ENCODE data around the gene AP1M2. TPM values are rescaled to one million over a fixed set of nuclear protein-coding genes. Genes with fewer than 3 reads are reported as not detected.

AP1M2 gene
- total and polyA plus RNA-seq, 2 donors (not counting 3 experiments of a cell fraction or from before 2014, with no cell fraction given), result 0.19 TPM; not detected in 1

GRCh38 chr19:10615429-10616023, 28.4 kb upstream of the AP1M2 start:
- Histone ChIP-seq H3K27me3 (ENCODE audit: control insufficient read depth in 2 of 2, insufficient read depth in 2 of 2, low read length in 2 of 2) (no peaks in the 10 kb centered on the region), H3K9me1 (replicated peaks; ENCODE audit: control insufficient read depth, extremely low read depth, insufficient read depth, low read length) (no peaks in the 10 kb centered on the region), H3K4me2 (ENCODE audit: insufficient read depth, low read length) (no peak overlapping the region), H3K4me1 (ENCODE audit: control insufficient read depth, extremely low read depth, insufficient read depth, low read length) (no peaks in the 10 kb centered on the region), H3K27ac (ENCODE audit: insufficient read depth, low read depth, low read length) (no peak overlapping the region), H2AFZ (ENCODE audit: low read depth, low read length) (no peak overlapping the region), H3K9ac (replicated peaks; ENCODE audit: extremely low read depth, insufficient read depth, low read length) (no peak overlapping the region), H3K79me2 (ENCODE audit: control insufficient read depth, insufficient read depth, low read length) (no peaks in the 10 kb centered on the region), H4K20me1 (replicated peaks; ENCODE audit: control insufficient read depth, extremely low read depth, insufficient read depth, low read length) (no peaks in the 10 kb centered on the region), H3K9me3 (replicated peaks; ENCODE audit: control insufficient read depth, insufficient read depth, low read length) (no peaks in the 10 kb centered on the region), H3K4me3 (replicated peaks in 1 of 3; ENCODE audit: insufficient read depth in 1 of 3, low read depth in 1 of 3, low read length in 3 of 3) (no peak overlapping the region), H3K36me3 (ENCODE audit: control insufficient read depth in 2 of 2, extremely low read depth in 1 of 2, insufficient read depth in 2 of 2, low read length in 2 of 2) (no peaks in the 10 kb centered on the region)
- DNase-seq (ENCODE audit: low read depth, low spot score) (no peak), FAIRE-seq (no peak)
- no TSS peak for BruUV-seq (replicated peaks)
- TF ChIP-seq GATA2 (IDR thresholded peaks at IDR 0.05; ENCODE audit: insufficient read depth, insufficient read length, low read depth, low read length), result no peak
- ChIA-PET POLR2A (no interaction called here), CTCF (interaction anchor here (1.6 kb wide), 1 partner anchor 13 kb away, joined by 3 read pairs; no protein-coding TSS in a partner anchor)
- dilution Hi-C loops (cut with MboI; ENCODE audit: extremely low pct_ligation_motif_present, low sequenced_read_pairs), result no loop called here
- intact Hi-C loops (cut with micrococcal nuclease), result no loop called here

DNA sequence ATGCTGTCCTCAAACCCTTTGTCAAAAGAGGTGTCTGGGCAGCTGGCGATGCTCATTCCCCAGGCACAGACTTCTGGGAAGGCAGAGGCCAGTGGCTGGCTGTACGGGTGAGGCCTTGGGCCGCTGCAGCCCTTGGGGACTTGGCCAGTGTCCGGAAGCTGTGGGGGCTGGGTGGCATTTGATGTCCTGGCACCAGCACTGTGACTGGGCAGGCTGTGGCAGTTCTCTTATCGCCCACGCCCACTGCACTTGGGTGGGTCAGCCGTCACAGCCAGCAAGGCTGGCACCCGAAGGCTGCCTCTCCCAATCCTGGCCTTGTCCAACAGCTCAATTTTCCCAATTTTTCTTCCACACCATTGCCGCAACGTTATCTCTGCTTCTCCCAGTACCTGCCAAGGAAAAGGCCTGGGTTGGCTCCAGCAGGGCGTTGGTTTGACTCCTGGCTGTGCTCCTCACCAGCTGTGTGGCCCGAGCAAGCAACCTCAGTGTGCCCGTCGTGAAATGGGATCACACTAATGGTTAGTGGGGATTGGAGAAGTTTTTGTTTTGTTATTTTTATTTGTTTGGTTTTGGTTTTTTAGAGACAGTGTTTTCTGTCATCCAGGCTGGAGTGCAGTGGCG, 25.5 kb upstream of the AP1M2 start:
- Histone ChIP-seq H3K4me2 (ENCODE audit: insufficient read depth, low read length) (no peak overlapping the region), H3K27ac (ENCODE audit: insufficient read depth, low read depth, low read length) (no peak overlapping the region), H3K79me2 (ENCODE audit: control insufficient read depth, insufficient read depth, low read length) (no peaks in the 10 kb centered on the region), H3K9me3 (replicated peaks; ENCODE audit: control insufficient read depth, insufficient read depth, low read length) (no peaks in the 10 kb centered on the region), H3K9ac (replicated peaks; ENCODE audit: extremely low read depth, insufficient read depth, low read length) (no peak overlapping the region), H3K4me1 (ENCODE audit: control insufficient read depth, extremely low read depth, insufficient read depth, low read length) (no peaks in the 10 kb centered on the region), H3K27me3 (ENCODE audit: control insufficient read depth in 2 of 2, insufficient read depth in 2 of 2, low read length in 2 of 2) (no peaks in the 10 kb centered on the region), H4K20me1 (replicated peaks; ENCODE audit: control insufficient read depth, extremely low read depth, insufficient read depth, low read length) (no peaks in the 10 kb centered on the region), H3K9me1 (replicated peaks; ENCODE audit: control insufficient read depth, extremely low read depth, insufficient read depth, low read length) (no peaks in the 10 kb centered on the region), H3K4me3 (replicated peaks in 1 of 3; ENCODE audit: insufficient read depth in 1 of 3, low read depth in 1 of 3, low read length in 3 of 3) (no peak overlapping the region), H2AFZ (ENCODE audit: low read depth, low read length) (no peak overlapping the region), H3K36me3 (ENCODE audit: control insufficient read depth in 2 of 2, extremely low read depth in 1 of 2, insufficient read depth in 2 of 2, low read length in 2 of 2) (no peaks in the 10 kb centered on the region)
- DNase-seq (ENCODE audit: low read depth, low spot score), result no peak
- CTCF ChIA-PET, result interaction anchor here (0.8 to 2.1 kb wide), 6 partner anchors 10 to 87 kb away, joined by 3 to 17 read pairs (median 5); partner anchors contain the start of gene SLC44A2
- FAIRE-seq, result no peak
- dilution Hi-C loops (cut with MboI; ENCODE audit: extremely low pct_ligation_motif_present, low sequenced_read_pairs), result no loop called here
- no peak for TF ChIP-seq POLR2AphosphoS5 (IDR thresholded peaks at IDR 0.05; ENCODE audit: insufficient read depth, low read depth, low read length)
- no peak for TF ChIP-seq JUN (IDR thresholded peaks at IDR 0.05; ENCODE audit: borderline replicate concordance, insufficient read depth, insufficient read length, low read depth)
- no peak for TF ChIP-seq EZH2 (IDR thresholded peaks at IDR 0.05; ENCODE audit: borderline replicate concordance, low read depth, low read length, severe bottlenecking)
- TF ChIP-seq FOS (IDR thresholded peaks at IDR 0.05; ENCODE audit: borderline replicate concordance, insufficient read depth, low read length), result no peak
- TF ChIP-seq, protein P1, sequence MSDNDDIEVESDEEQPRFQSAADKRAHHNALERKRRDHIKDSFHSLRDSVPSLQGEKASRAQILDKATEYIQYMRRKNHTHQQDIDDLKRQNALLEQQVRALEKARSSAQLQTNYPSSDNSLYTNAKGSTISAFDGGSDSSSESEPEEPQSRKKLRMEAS (IDR thresholded peaks at IDR 0.05; ENCODE audit: insufficient read depth, insufficient read length), result no peak
- TF ChIP-seq GATA2 (IDR thresholded peaks at IDR 0.05; ENCODE audit: insufficient read depth, insufficient read length, low read depth, low read length), result no peak
- no peak for TF ChIP-seq CTCF (IDR thresholded peaks at IDR 0.05; ENCODE audit: extremely low read depth in 1 of 2, insufficient read depth in 1 of 2, low read depth in 1 of 2, low read length in 2 of 2)
- TF ChIP-seq POLR2A (IDR thresholded peaks at IDR 0.05; ENCODE audit: low read depth, low read length), result no peak
- intact Hi-C loops (cut with micrococcal nuclease), result no loop called here
- no TSS peak for BruUV-seq (replicated peaks)
- POLR2A ChIA-PET, result interaction anchor here (0.5 kb wide), 1 partner anchor 14 kb away, joined by 4 read pairs; no protein-coding TSS in a partner anchor

Data from endothelial cell of umbilical vein (primary cell).